ENCODE data around the gene GNG10. TPM values are rescaled to one million over a fixed set of nuclear protein-coding genes. Genes with fewer than 3 reads are reported as not detected.
"Not testable (repeated sequence)": the region's sequence is repeated elsewhere in the genome, so short reads cannot be mapped to it uniquely, and the experiment has no call there.

The GNG10 gene
- total RNA-seq, 1 donor from 2014 or later: 10.2 TPM

GRCh38 chr9:111662576-111663300, 1.3 kb downstream of the GNG10 start:
- H3K36me3 Mint-ChIP-seq (ENCODE audit: low read depth): peaks cover 24% of the 10 kb centered on the region
- intact Hi-C loops (cut with micrococcal nuclease): loop anchor here (1.0 to 10.0 kb wide), 2 partner anchors 31 to 178 kb away; partner anchors contain the start of genes DNAJC25 and ECPAS
- ChIA-PET CTCF (no interaction called here), POLR2A (interaction anchor here (0.7 to 2.9 kb wide), 2 partner anchors 31 to 322 kb away, joined by 3 to 17 read pairs; partner anchors contain the start of gene DNAJC25)
- peaks cover 27% of the 10 kb centered on the region for H3K4me1 Mint-ChIP-seq
- H3K27ac Mint-ChIP-seq: peak overlapping the region; percentile 85
- no peaks in the 10 kb centered on the region for H3K9me3 Mint-ChIP-seq
- ATAC-seq (ENCODE audit: low read depth): no peak
- TF ChIP-seq CTCF (IDR thresholded peaks at IDR 0.05): no peak
- H3K4me3 Mint-ChIP-seq: peak overlapping the region; percentile 95
- no peak for DNase-seq
- H3K27me3 Mint-ChIP-seq: no peaks in the 10 kb centered on the region

GRCh38 chr9:111663301-111663823, 2.0 kb downstream of the GNG10 start:
- ChIA-PET POLR2A (interaction anchor here (0.5 to 2.9 kb wide), 2 partner anchors 11 to 32 kb away, joined by 10 to 17 read pairs; partner anchors contain the start of gene DNAJC25), CTCF (no interaction called here)
- Mint-ChIP-seq H3K27ac (peak overlapping the region; percentile 43), H3K9me3 (no peaks in the 10 kb centered on the region), H3K36me3 (ENCODE audit: low read depth) (peaks cover 29% of the 10 kb centered on the region), H3K4me1 (peaks cover 27% of the 10 kb centered on the region), H3K4me3 (peak overlapping the region; percentile 42), H3K27me3 (no peaks in the 10 kb centered on the region)
- no peak for ATAC-seq (ENCODE audit: low read depth)
- TF ChIP-seq CTCF (IDR thresholded peaks at IDR 0.05): no peak
- DNase-seq: no peak
- intact Hi-C loops (cut with micrococcal nuclease): loop anchor here (10.0 kb wide), 1 partner anchor 179 kb away; the partner anchor contains the start of gene ECPAS

GRCh38 chr9:111668026-111668573, 6.7 kb downstream of the GNG10 start:
- ChIA-PET CTCF (no interaction called here), POLR2A (no interaction called here)
- H3K27ac Mint-ChIP-seq: no peak overlapping the region
- no peak for DNase-seq
- ATAC-seq (ENCODE audit: low read depth): no peak
- no peaks in the 10 kb centered on the region for H3K27me3 Mint-ChIP-seq
- H3K36me3 Mint-ChIP-seq (ENCODE audit: low read depth): peaks cover 40% of the 10 kb centered on the region
- intact Hi-C loops (cut with micrococcal nuclease): loop anchor here (10.0 kb wide), 1 partner anchor 183 kb away; the partner anchor contains the start of gene ECPAS
- no peak overlapping the region for H3K4me3 Mint-ChIP-seq
- no peaks in the 10 kb centered on the region for H3K9me3 Mint-ChIP-seq
- no peak for TF ChIP-seq CTCF (IDR thresholded peaks at IDR 0.05)
- H3K4me1 Mint-ChIP-seq: peaks cover 5% of the 10 kb centered on the region

GRCh38 chr9:111668601-111669000, 7.2 kb downstream of the GNG10 start:
- H3K36me3 Mint-ChIP-seq (ENCODE audit: low read depth): peaks cover 35% of the 10 kb centered on the region
- H3K27ac Mint-ChIP-seq; POLR2A ChIA-PET; H3K4me1 Mint-ChIP-seq; H3K9me3 Mint-ChIP-seq; ATAC-seq (ENCODE audit: low read depth); DNase-seq; H3K4me3 Mint-ChIP-seq; CTCF ChIA-PET; H3K27me3 Mint-ChIP-seq: not testable (repeated sequence)
- intact Hi-C loops (cut with micrococcal nuclease): loop anchor here (10.0 kb wide), 1 partner anchor 184 kb away; the partner anchor contains the start of gene ECPAS

GRCh38 chr9:111674319-111674718, 12.9 kb downstream of the GNG10 start:
- intact Hi-C loops (cut with micrococcal nuclease): no loop called here
- ChIA-PET CTCF (no interaction called here), POLR2A (no interaction called here)

More at GRCh38 chr9:111674319-111674718, 12.9 kb downstream of the GNG10 start:
- H3K27ac Mint-ChIP-seq: no peak overlapping the region
- no peak overlapping the region for H3K4me3 Mint-ChIP-seq
- H3K9me3 Mint-ChIP-seq: no peaks in the 10 kb centered on the region
- no peak for TF ChIP-seq CTCF (IDR thresholded peaks at IDR 0.05)
- H3K36me3 Mint-ChIP-seq (ENCODE audit: low read depth): peaks cover 34% of the 10 kb centered on the region
- no peak for ATAC-seq (ENCODE audit: low read depth)
- no peaks in the 10 kb centered on the region for H3K27me3 Mint-ChIP-seq
- H3K4me1 Mint-ChIP-seq: no peaks in the 10 kb centered on the region
- DNase-seq: no peak
